ENCODE results near the gene VPS13C. TPM values are rescaled to one million over a fixed set of nuclear protein-coding genes. Genes with fewer than 3 reads are reported as not detected.

The VPS13C gene
- total RNA-seq, 1 experiment from 2014 or later: 18.6 TPM

GRCh38 chr15:62054979-62055378 lies 5.3 kb downstream of the VPS13C start:
- no peak for TF ChIP-seq SIN3A (IDR thresholded peaks at IDR 0.05; ENCODE audit: low read depth)
- TF ChIP-seq ZNF274 (IDR thresholded peaks at IDR 0.05; ENCODE audit: low read depth, low read length): no peak
- TF ChIP-seq, protein P1, sequence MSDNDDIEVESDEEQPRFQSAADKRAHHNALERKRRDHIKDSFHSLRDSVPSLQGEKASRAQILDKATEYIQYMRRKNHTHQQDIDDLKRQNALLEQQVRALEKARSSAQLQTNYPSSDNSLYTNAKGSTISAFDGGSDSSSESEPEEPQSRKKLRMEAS (IDR thresholded peaks at IDR 0.05): no peak
- no peak for TF ChIP-seq TCF7L2 (IDR thresholded peaks at IDR 0.05; ENCODE audit: borderline replicate concordance, extremely low read depth, insufficient read depth, insufficient read length)
- no peak for TF ChIP-seq SRF (IDR thresholded peaks at IDR 0.05; ENCODE audit: low read depth)
- TF ChIP-seq, protein P2, sequence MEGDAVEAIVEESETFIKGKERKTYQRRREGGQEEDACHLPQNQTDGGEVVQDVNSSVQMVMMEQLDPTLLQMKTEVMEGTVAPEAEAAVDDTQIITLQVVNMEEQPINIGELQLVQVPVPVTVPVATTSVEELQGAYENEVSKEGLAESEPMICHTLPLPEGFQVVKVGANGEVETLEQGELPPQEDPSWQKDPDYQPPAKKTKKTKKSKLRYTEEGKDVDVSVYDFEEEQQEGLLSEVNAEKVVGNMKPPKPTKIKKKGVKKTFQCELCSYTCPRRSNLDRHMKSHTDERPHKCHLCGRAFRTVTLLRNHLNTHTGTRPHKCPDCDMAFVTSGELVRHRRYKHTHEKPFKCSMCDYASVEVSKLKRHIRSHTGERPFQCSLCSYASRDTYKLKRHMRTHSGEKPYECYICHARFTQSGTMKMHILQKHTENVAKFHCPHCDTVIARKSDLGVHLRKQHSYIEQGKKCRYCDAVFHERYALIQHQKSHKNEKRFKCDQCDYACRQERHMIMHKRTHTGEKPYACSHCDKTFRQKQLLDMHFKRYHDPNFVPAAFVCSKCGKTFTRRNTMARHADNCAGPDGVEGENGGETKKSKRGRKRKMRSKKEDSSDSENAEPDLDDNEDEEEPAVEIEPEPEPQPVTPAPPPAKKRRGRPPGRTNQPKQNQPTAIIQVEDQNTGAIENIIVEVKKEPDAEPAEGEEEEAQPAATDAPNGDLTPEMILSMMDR (IDR thresholded peaks at IDR 0.05 in 2 of 3, conservative IDR thresholded peaks at IDR 0.05 in 1 of 3; ENCODE audit: borderline replicate concordance in 1 of 3, insufficient read depth in 1 of 3, low read depth in 2 of 3, low read length in 2 of 3): no peak
- TF ChIP-seq CEBPB (IDR thresholded peaks at IDR 0.05; ENCODE audit: low read depth): no peak
- no peak for TF ChIP-seq JUND (IDR thresholded peaks at IDR 0.05)
- TF ChIP-seq, protein P3, sequence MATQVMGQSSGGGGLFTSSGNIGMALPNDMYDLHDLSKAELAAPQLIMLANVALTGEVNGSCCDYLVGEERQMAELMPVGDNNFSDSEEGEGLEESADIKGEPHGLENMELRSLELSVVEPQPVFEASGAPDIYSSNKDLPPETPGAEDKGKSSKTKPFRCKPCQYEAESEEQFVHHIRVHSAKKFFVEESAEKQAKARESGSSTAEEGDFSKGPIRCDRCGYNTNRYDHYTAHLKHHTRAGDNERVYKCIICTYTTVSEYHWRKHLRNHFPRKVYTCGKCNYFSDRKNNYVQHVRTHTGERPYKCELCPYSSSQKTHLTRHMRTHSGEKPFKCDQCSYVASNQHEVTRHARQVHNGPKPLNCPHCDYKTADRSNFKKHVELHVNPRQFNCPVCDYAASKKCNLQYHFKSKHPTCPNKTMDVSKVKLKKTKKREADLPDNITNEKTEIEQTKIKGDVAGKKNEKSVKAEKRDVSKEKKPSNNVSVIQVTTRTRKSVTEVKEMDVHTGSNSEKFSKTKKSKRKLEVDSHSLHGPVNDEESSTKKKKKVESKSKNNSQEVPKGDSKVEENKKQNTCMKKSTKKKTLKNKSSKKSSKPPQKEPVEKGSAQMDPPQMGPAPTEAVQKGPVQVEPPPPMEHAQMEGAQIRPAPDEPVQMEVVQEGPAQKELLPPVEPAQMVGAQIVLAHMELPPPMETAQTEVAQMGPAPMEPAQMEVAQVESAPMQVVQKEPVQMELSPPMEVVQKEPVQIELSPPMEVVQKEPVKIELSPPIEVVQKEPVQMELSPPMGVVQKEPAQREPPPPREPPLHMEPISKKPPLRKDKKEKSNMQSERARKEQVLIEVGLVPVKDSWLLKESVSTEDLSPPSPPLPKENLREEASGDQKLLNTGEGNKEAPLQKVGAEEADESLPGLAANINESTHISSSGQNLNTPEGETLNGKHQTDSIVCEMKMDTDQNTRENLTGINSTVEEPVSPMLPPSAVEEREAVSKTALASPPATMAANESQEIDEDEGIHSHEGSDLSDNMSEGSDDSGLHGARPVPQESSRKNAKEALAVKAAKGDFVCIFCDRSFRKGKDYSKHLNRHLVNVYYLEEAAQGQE (IDR thresholded peaks at IDR 0.05; ENCODE audit: low read depth): no peak
- no peak for TF ChIP-seq POLR2AphosphoS5 (IDR thresholded peaks at IDR 0.05; ENCODE audit: low read depth, low read length)
- no peaks in the 10 kb centered on the region for H3K27me3 ChIP-seq (ENCODE audit: insufficient read depth, low read length)
- POLR2A ChIA-PET: no interaction called here
- no peak for DNase-seq (ENCODE audit: low read depth, low spot score)
- CTCF ChIA-PET: no interaction called here
- H3K9me2 ChIP-seq (ENCODE audit: insufficient read depth): no peaks in the 10 kb centered on the region
- H3K9me3 ChIP-seq (ENCODE audit: control insufficient read depth in 1 of 2, insufficient read depth in 1 of 2, low read depth in 1 of 2, low read length in 2 of 2): no peaks in the 10 kb centered on the region
- no peak overlapping the region for H3K27ac ChIP-seq (ENCODE audit: low read depth, low read length)
- H3K4me2 ChIP-seq (ENCODE audit: low read length): no peak overlapping the region
- H3K79me2 ChIP-seq (ENCODE audit: insufficient read depth, low read length): peaks cover 18% of the 10 kb centered on the region
- no TSS peak for BruUV-seq (replicated peaks)
- peaks cover 4 to 8% of the 10 kb centered on the region in 2 experiments for H3K4me1 ChIP-seq (ENCODE audit: control insufficient read depth in 1 of 2, insufficient read depth in 2 of 2, low read length in 2 of 2)
- intact Hi-C loops (cut with micrococcal nuclease): no loop called here
- RAD21 ChIA-PET (ENCODE audit: low non-redundant PET in 1 of 2, low total read pairs in 2 of 2, uncharacterized antibody in 2 of 2, unreplicated experiment in 2 of 2): no interaction called here
- ATAC-seq: no peak
- no peaks in the 10 kb centered on the region for H4K20me1 ChIP-seq (ENCODE audit: insufficient read depth)
- H3K4me3 ChIP-seq (replicated peaks in 1 of 2; ENCODE audit: low read depth in 1 of 2, low read length in 2 of 2): no peak overlapping the region
- no peak overlapping the region for H2AFZ ChIP-seq (ENCODE audit: low read depth, low read length, poor library complexity, severe bottlenecking)
- no peaks in the 10 kb centered on the region for H3K36me3 ChIP-seq (ENCODE audit: control insufficient read depth in 1 of 2, insufficient read depth in 2 of 2, low read length in 2 of 2)
- H3K9ac ChIP-seq (ENCODE audit: low read length): no peak overlapping the region
